Neural cell (in vitro differentiated cells): ENCODE measurements around the gene STRBP. TPM values are rescaled to one million over a fixed set of nuclear protein-coding genes. Genes with fewer than 3 reads are reported as not detected.

Source experiments
- H2AFZ ChIP-seq: fragments of 200-600, 300-800 bp; sonication (generic), shearing (Covaris generic); 2 replicates; pipeline ENCODE4 v1.6.0; 2014; ENCODE audit warnings: low read depth, mild to moderate bottlenecking, antibody characterized with exemption, low read length, moderate library complexity
- H3F3A ChIP-seq: fragments of 200-600 bp; shearing (Covaris generic); 2 replicates; pipeline ENCODE4 v1.6.1; 2016; ENCODE audit warnings: mild to moderate bottlenecking, moderate library complexity, mixed read lengths, antibody characterized with exemption, low read length; ENCODE audit not compliant: insufficient read depth, poor library complexity, severe bottlenecking
- H3K27ac ChIP-seq: fragments of 200-600, 300-800 bp; sonication (generic), shearing (Covaris generic); 2 replicates; pipeline ENCODE4 v1.5.1; 2014; ENCODE audit warnings: mild to moderate bottlenecking, low read length, moderate library complexity
- H3K27me3 ChIP-seq: fragments of 300-800, 200-600 bp; sonication (generic), shearing (Covaris generic); 2 replicates; pipeline ENCODE4 v1.6.0; 2014; ENCODE audit warnings: mild to moderate bottlenecking, low read depth, low read length, moderate library complexity; ENCODE audit not compliant: insufficient read depth
- H3K36me3 ChIP-seq: fragments of 300-800, 200-600 bp; sonication (generic), shearing (Covaris generic); 2 replicates; pipeline ENCODE4 v1.5.1; 2014; ENCODE audit warnings: mild to moderate bottlenecking, antibody characterized with exemption, low read length, moderate library complexity; ENCODE audit not compliant: insufficient read depth
- H3K4me2 ChIP-seq: fragments of 300-800, 200-600 bp; sonication (generic), shearing (Covaris generic); 2 replicates; pipeline ENCODE4 v1.6.0; 2014; ENCODE audit warnings: mild to moderate bottlenecking, low read length
- H3K4me3 ChIP-seq: fragments of 300-800, 200-600 bp; sonication (generic), shearing (Covaris generic); 2 replicates; pipeline ENCODE4 v1.5.1; 2014; ENCODE audit warnings: mild to moderate bottlenecking, low read length, moderate library complexity
- H3K79me2 ChIP-seq: fragments of 200-600 bp; shearing (Covaris generic); replicated peaks from 2 replicates; pipeline ENCODE4 v1.6.0; 2014; ENCODE audit warnings: mild to moderate bottlenecking, low read length, moderate library complexity; ENCODE audit not compliant: insufficient read depth
- H3K9ac ChIP-seq: fragments of 300-800, 200-600 bp; sonication (generic), shearing (Covaris generic); 2 replicates; pipeline ENCODE4 v1.6.1; 2016; ENCODE audit warnings: mild to moderate bottlenecking, low read length, mixed read lengths
- H3K9me2 ChIP-seq: fragments of 200-600 bp; shearing (Covaris generic); 2 replicates; pipeline ENCODE4 v1.6.1; 2016; ENCODE audit warnings: mild to moderate bottlenecking, low read length, mixed read lengths; ENCODE audit not compliant: insufficient read depth
- H3K9me3 ChIP-seq: fragments of 200-600, 300-800 bp; sonication (generic), shearing (Covaris generic); 2 replicates; pipeline ENCODE4 v1.6.1; 2016; ENCODE audit warnings: mild to moderate bottlenecking, mixed run types, low read length, moderate library complexity, mixed read lengths
- H4K20me1 ChIP-seq: fragments of 200-600 bp; shearing (Covaris generic); 2 replicates; pipeline ENCODE4 v1.6.1; 2016; ENCODE audit warnings: mild to moderate bottlenecking, mixed run types; ENCODE audit not compliant: insufficient read depth
- EP300 ChIP-seq: fragments of 450-650 bp; conservative IDR thresholded peaks from 2 replicates; pipeline ENCODE4 v1.6.1; 2014; ENCODE audit warnings: antibody characterized with exemption, mild to moderate bottlenecking, moderate library complexity; ENCODE audit not compliant: poor library complexity, severe bottlenecking
- EZH2 ChIP-seq: fragments of 200-600, 300-800 bp; shearing (Covaris generic), sonication (generic); IDR thresholded peaks from 2 replicates; pipeline ENCODE4 v1.6.1; 2014; ENCODE audit warnings: antibody characterized with exemption, low read length, borderline replicate concordance, mild to moderate bottlenecking; ENCODE audit not compliant: insufficient read depth, poor library complexity, severe bottlenecking
- MXI1 ChIP-seq: fragments of 450-650 bp; conservative IDR thresholded peaks from 2 replicates; pipeline ENCODE4 v1.6.1; 2014; ENCODE audit warnings: antibody characterized with exemption, mild to moderate bottlenecking; ENCODE audit not compliant: poor library complexity, severe bottlenecking
- POLR2AphosphoS5 ChIP-seq: IDR thresholded peaks from 2 replicates; pipeline ENCODE4 v1.6.1; 2012
- RAD21 ChIP-seq: fragments of 450-650 bp; conservative IDR thresholded peaks from 2 replicates; pipeline ENCODE4 v1.6.1; 2014; ENCODE audit warnings: antibody characterized with exemption, mild to moderate bottlenecking, moderate library complexity
- REST ChIP-seq: IDR thresholded peaks from 2 replicates; pipeline ENCODE4 v1.6.1; 2012; ENCODE audit warnings: borderline replicate concordance
- SMC3 ChIP-seq: fragments of 450-650 bp; conservative IDR thresholded peaks from 2 replicates; pipeline ENCODE4 v1.6.1; 2014; ENCODE audit warnings: antibody characterized with exemption, mild to moderate bottlenecking, moderate library complexity; ENCODE audit not compliant: poor library complexity
- TAF1 ChIP-seq: IDR thresholded peaks from 2 replicates; pipeline ENCODE4 v1.6.1; 2012; ENCODE audit warnings: low read depth
- polyA plus RNA-seq: library from polyadenylated mRNA; depleted of rRNA; stranded (reverse); fragments of >200 nt; gene quantifications from 2 replicates; pipeline ENCODE4 v1.2.3, GENCODE V29; 2014
- TF ChIP-seq, protein P1 (sequence below): fragments of 450-650 bp; IDR thresholded peaks from 2 replicates; pipeline ENCODE4 v1.5.1; 2014; ENCODE audit warnings: antibody characterized with exemption, mild to moderate bottlenecking, moderate library complexity; ENCODE audit not compliant: poor library complexity, severe bottlenecking

Gene STRBP
- polyA plus RNA-seq, 1 donor from 2014 or later, result 64.6 TPM

DNA sequence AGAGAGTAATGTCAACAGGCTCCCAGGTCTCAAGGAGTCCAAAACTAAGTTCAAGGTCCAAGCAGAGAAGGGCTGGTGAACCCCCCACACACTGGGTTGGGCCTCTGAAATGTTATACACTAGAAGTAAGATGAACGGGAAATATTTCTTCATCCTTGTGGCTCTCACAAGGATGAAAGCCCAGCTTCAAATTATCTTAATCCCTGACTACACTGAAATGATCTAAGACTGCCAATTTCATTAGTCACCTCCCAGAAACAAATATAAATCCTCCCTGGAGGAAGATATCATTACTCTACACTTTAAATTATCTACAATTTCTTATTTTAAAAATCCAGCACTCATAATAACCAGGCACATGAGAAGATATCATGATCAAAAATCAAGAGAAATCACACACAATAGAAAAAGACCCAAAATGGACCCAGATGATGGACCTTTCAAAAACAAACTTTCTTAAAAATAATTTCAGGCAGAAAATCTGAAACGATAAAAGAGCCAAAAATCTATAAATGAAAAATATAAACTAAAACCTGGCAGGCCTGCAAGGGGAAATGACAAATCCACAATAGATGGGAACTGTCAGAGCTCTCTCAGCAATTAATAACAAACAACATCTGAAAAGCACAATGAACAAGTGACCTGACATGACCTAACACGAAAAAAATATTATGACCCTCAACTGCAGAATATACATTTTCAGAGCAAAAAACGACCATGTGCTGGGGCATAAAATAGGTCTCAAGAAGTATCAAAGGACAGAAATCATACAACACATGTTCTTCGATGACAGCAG lies 117.5 kb downstream of the STRBP start:
- Histone ChIP-seq H3K9me3 (no peaks in the 10 kb centered on the region), H3K4me3 (no peak overlapping the region), H3K36me3 (peaks cover 10% of the 10 kb centered on the region), H4K20me1 (no peaks in the 10 kb centered on the region), H3K27me3 (no peaks in the 10 kb centered on the region), H3K4me2 (no peak overlapping the region), H3F3A (no peaks in the 10 kb centered on the region), H3K9me2 (no peaks in the 10 kb centered on the region), H3K27ac (no peak overlapping the region), H3K9ac (no peak overlapping the region), H3K79me2 (no peaks in the 10 kb centered on the region), H2AFZ (no peak overlapping the region)
- no peak for TF ChIP-seq POLR2AphosphoS5
- TF ChIP-seq TAF1, result no peak
- no peak for TF ChIP-seq REST
- TF ChIP-seq EZH2, result no peak
- TF ChIP-seq MXI1, result no peak
- TF ChIP-seq, protein P1, sequence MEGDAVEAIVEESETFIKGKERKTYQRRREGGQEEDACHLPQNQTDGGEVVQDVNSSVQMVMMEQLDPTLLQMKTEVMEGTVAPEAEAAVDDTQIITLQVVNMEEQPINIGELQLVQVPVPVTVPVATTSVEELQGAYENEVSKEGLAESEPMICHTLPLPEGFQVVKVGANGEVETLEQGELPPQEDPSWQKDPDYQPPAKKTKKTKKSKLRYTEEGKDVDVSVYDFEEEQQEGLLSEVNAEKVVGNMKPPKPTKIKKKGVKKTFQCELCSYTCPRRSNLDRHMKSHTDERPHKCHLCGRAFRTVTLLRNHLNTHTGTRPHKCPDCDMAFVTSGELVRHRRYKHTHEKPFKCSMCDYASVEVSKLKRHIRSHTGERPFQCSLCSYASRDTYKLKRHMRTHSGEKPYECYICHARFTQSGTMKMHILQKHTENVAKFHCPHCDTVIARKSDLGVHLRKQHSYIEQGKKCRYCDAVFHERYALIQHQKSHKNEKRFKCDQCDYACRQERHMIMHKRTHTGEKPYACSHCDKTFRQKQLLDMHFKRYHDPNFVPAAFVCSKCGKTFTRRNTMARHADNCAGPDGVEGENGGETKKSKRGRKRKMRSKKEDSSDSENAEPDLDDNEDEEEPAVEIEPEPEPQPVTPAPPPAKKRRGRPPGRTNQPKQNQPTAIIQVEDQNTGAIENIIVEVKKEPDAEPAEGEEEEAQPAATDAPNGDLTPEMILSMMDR, result no peak
- no peak for TF ChIP-seq SMC3
- no peak for TF ChIP-seq RAD21
- no peak for TF ChIP-seq EP300

DNA sequence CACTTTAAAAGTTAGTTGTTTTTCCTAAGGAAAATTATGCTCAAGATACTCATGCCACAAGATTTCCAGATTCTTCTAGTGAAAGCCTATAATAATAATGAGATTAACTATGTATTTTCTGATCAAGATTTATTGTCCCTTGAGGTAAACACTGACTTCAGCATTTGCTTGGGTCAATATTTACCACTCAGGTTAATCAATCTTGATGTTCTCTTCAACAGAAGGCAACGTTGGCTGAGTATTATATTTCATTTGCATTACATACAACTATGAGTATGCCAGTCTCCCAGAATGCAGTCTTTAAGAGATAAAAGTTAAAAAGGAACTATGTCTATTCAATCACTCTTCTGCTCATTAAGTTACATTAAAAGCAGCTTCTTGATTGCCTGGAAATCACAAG lies 119.3 kb downstream of the STRBP start:
- Histone ChIP-seq H3K9me2 (no peaks in the 10 kb centered on the region), H3K27ac (no peak overlapping the region), H2AFZ (no peak overlapping the region), H4K20me1 (no peaks in the 10 kb centered on the region), H3K36me3 (peaks cover 3% of the 10 kb centered on the region), H3K4me3 (no peak overlapping the region), H3K79me2 (no peaks in the 10 kb centered on the region), H3F3A (no peaks in the 10 kb centered on the region), H3K9ac (no peak overlapping the region), H3K27me3 (no peaks in the 10 kb centered on the region), H3K4me2 (no peak overlapping the region), H3K9me3 (no peaks in the 10 kb centered on the region)
- no peak for TF ChIP-seq REST
- TF ChIP-seq EZH2, result no peak
- no peak for TF ChIP-seq SMC3
- TF ChIP-seq, protein P1, result no peak
- TF ChIP-seq TAF1, result no peak
- TF ChIP-seq MXI1, result no peak
- no peak for TF ChIP-seq RAD21
- TF ChIP-seq EP300, result no peak
- no peak for TF ChIP-seq POLR2AphosphoS5
